Testis (tissue), 2 donors: ENCODE results near the gene TBC1D24.

Experiments used
- POLR2A ChIP-seq: fragments of 450-650 bp; IDR thresholded peaks from one replicate; pipeline ENCODE4 v1.6.1; 2017; ENCODE audit warnings: antibody characterized with exemption, mild to moderate bottlenecking, moderate library complexity
- TF ChIP-seq, protein P1 (sequence below), 3 experiments: fragments of 450-650 bp in 2 of 3; fragments of 200-600 bp in 1 of 3; sonication (generic) in 1 of 3; IDR thresholded peaks; one replicate each; pipeline ENCODE4 v1.5.1; 2016 to 2019; ENCODE audit warnings: antibody characterized with exemption in 3 of 3, mild to moderate bottlenecking in 2 of 3, moderate library complexity in 1 of 3

DNA sequence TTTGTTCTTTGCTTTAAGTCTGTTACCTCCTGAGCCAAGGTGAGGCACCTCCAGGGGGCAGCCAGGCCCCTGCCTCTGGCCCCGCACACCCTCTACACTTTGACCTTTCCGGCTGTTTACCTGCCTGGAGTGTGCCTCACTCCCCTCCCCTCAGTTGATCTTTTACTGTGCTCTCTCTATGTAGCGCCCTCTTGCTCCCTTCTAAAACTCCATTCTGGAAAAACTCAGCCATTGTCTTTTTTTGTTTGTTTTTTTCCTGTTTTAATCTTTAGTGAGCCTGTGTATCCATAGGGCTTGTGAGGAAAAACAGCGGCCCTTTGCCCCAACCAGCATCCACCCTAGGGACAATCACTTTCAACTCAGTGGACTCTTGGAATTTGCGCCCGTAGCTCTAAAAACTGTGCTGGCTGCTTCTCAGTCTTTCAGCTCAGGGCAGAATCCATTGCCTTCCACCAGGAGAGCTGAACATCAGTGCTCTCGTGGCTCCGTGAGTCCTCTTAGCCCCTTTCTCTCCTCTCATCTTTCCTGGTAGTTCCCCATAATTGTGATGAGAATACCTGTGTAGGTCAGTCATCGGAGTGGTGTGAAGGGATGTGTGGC lies 49.5 kb downstream of the TBC1D24 start:
- TF ChIP-seq, protein P1, sequence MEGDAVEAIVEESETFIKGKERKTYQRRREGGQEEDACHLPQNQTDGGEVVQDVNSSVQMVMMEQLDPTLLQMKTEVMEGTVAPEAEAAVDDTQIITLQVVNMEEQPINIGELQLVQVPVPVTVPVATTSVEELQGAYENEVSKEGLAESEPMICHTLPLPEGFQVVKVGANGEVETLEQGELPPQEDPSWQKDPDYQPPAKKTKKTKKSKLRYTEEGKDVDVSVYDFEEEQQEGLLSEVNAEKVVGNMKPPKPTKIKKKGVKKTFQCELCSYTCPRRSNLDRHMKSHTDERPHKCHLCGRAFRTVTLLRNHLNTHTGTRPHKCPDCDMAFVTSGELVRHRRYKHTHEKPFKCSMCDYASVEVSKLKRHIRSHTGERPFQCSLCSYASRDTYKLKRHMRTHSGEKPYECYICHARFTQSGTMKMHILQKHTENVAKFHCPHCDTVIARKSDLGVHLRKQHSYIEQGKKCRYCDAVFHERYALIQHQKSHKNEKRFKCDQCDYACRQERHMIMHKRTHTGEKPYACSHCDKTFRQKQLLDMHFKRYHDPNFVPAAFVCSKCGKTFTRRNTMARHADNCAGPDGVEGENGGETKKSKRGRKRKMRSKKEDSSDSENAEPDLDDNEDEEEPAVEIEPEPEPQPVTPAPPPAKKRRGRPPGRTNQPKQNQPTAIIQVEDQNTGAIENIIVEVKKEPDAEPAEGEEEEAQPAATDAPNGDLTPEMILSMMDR (IDR thresholded peaks at IDR 0.05) = no peak
- TF ChIP-seq POLR2A = no peak
